ENCODE data around the gene SGIP1. TPM values are rescaled to one million over a fixed set of nuclear protein-coding genes. Genes with fewer than 3 reads are reported as not detected.

The SGIP1 gene
- total and polyA plus RNA-seq, 8 donors, result 6.8 to 16.6 (median 8.6) TPM

- no peak for ATAC-seq
- no peaks in the 10 kb centered on the region for H3K9me3 ChIP-seq
- H3K27ac ChIP-seq, result no peak overlapping the region
- no peak for DNase-seq
- H3K4me1 ChIP-seq, result no peaks in the 10 kb centered on the region
- no peaks in the 10 kb centered on the region for H3K27me3 ChIP-seq
- TF ChIP-seq CTCF (IDR thresholded peaks at IDR 0.05), result no peak
- intact Hi-C loops (cut with DNase I), result no loop called here
- H3K36me3 ChIP-seq, result no peaks in the 10 kb centered on the region
- H3K4me3 ChIP-seq, result no peak overlapping the region
These were observed 99.2 kb downstream of the SGIP1 start for GRCh38 chr1:66633159-66633558.

- Histone ChIP-seq H3K36me3 (no peaks in the 10 kb centered on the region), H3K27me3 (no peaks in the 10 kb centered on the region), H3K4me1 (no peaks in the 10 kb centered on the region), H3K27ac (no peak overlapping the region), H3K4me3 (no peak overlapping the region), H3K9me3 (no peaks in the 10 kb centered on the region)
- intact Hi-C loops (cut with DNase I), result no loop called here
- TF ChIP-seq CTCF (IDR thresholded peaks at IDR 0.05), result no peak
- DNase-seq (no peak), ATAC-seq (no peak)
These were observed 103.2 kb downstream of the SGIP1 start for GRCh38 chr1:66637146-66637545.

GRCh38 chr1:66641891-66642473, 108.0 kb downstream of the SGIP1 start:
- Histone ChIP-seq H3K36me3 (no peaks in the 10 kb centered on the region), H3K4me3 (no peak overlapping the region), H3K9me3 (no peaks in the 10 kb centered on the region), H3K27me3 (no peaks in the 10 kb centered on the region), H3K27ac (no peak overlapping the region), H3K4me1 (no peaks in the 10 kb centered on the region)
- DNase-seq, result no peak
- TF ChIP-seq CTCF (IDR thresholded peaks at IDR 0.05), result no peak
- no peak for ATAC-seq
- intact Hi-C loops (cut with DNase I), result no loop called here

DNA sequence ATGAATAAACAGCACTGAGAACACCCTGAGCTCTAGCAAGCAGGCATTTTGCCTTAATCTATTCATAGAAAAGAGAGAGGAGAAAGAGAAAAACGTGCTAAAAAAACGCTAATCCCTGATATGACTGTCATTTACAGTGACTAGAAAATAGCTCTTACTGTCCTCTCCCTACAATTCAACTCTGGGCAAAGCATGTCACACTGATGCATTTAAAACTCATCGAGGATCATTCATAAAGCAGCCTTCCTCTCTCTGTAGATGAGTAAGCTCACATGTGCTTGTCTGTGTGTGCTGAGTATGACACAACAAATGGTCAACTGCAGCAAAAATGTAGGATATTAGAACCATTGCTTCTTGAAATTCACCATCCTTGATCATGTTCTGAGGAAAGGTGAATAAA, 109.0 kb downstream of the SGIP1 start:
- no peaks in the 10 kb centered on the region for H3K9me3 ChIP-seq
- intact Hi-C loops (cut with DNase I), result no loop called here
- H3K36me3 ChIP-seq, result no peaks in the 10 kb centered on the region
- H3K27me3 ChIP-seq, result no peaks in the 10 kb centered on the region
- no peak overlapping the region for H3K27ac ChIP-seq
- H3K4me1 ChIP-seq, result no peaks in the 10 kb centered on the region
- DNase-seq (no peak), ATAC-seq (no peak)
- H3K4me3 ChIP-seq, result no peak overlapping the region
- no peak for TF ChIP-seq CTCF (IDR thresholded peaks at IDR 0.05)

- H3K4me1 ChIP-seq, result no peaks in the 10 kb centered on the region
- H3K27me3 ChIP-seq, result no peaks in the 10 kb centered on the region
- no peaks in the 10 kb centered on the region for H3K9me3 ChIP-seq
- DNase-seq (no peak), ATAC-seq (no peak)
- no peak for TF ChIP-seq CTCF (IDR thresholded peaks at IDR 0.05)
- H3K4me3 ChIP-seq, result no peak overlapping the region
- no peaks in the 10 kb centered on the region for H3K36me3 ChIP-seq
- no peak overlapping the region for H3K27ac ChIP-seq
- intact Hi-C loops (cut with DNase I), result no loop called here
These were observed 110.4 kb downstream of the SGIP1 start for GRCh38 chr1:66644331-66644730.
